Activated B cell treated with CpG ODN at 0.5 μM for 24 hours (primary cell): ENCODE results near the gene IFT172. TPM values are rescaled to one million over a fixed set of nuclear protein-coding genes. Genes with fewer than 3 reads are reported as not detected.

Source experiments
- ATAC-seq: fragments of 200-7000 bp; cut with Tn5 transposase; one replicate; pipeline ENCODE4 v1.10.0; 2021; ENCODE audit warnings: low read depth, mild to moderate bottlenecking, moderate library complexity
- CTCF ChIA-PET: fragments of 350-600 bp; sonication (Branson Sonifier 250); formaldehyde crosslinking; loops from one replicate; lab custom pipeline; 2021; ENCODE audit warnings: antibody characterized with exemption; lab: Charles Lee
- POLR2A ChIA-PET: fragments of 350-600 bp; sonication (Branson Sonifier 250); formaldehyde crosslinking; loops from one replicate; lab custom pipeline; 2021; ENCODE audit warnings: antibody characterized with exemption; lab: Charles Lee
- DNase-seq: peaks from one replicate; pipeline ENCODE4 v3.0.0; 2022
- H3K27ac Mint-ChIP-seq: one replicate; pipeline ENCODE4 v1.8.0; 2020; ENCODE audit warnings: mixed read lengths
- H3K27me3 Mint-ChIP-seq: one replicate; pipeline ENCODE4 v1.8.0; 2021; ENCODE audit warnings: mixed read lengths
- H3K36me3 Mint-ChIP-seq: one replicate; pipeline ENCODE4 v1.8.0; 2021; ENCODE audit warnings: low read depth, mixed read lengths
- H3K4me1 Mint-ChIP-seq: one replicate; pipeline ENCODE4 v1.8.0; 2021; ENCODE audit warnings: mixed read lengths
- H3K4me3 Mint-ChIP-seq: one replicate; pipeline ENCODE4 v1.8.0; 2020; ENCODE audit warnings: mild to moderate bottlenecking, mixed read lengths
- H3K9me3 Mint-ChIP-seq: one replicate; pipeline ENCODE4 v1.8.0; 2020; ENCODE audit warnings: mixed read lengths
- intact Hi-C: fragments of 100-400 bp; cut with micrococcal nuclease; formaldehyde crosslinking; loops from one replicate; pipeline ENCODE4 v1.15.1; 2024
- total RNA-seq: library from RNA; stranded (reverse); gene quantifications from 2 replicates; pipeline ENCODE4 v1.2.3, GENCODE V29; 2022
- TF ChIP-seq, protein P1 (sequence below): fragments of 200-600 bp; IDR thresholded peaks from one replicate; pipeline ENCODE4 v1.8.0; 2022; ENCODE audit warnings: antibody characterized with exemption, mild to moderate bottlenecking

The IFT172 gene
- total RNA-seq, 1 donor from 2014 or later: 14.4 TPM

GRCh38 chr2:27494284-27494943 is 4.9 kb upstream of the IFT172 start:
- ChIA-PET CTCF (no interaction called here), POLR2A (interaction anchor here (0.7 kb wide), 1 partner anchor 138 kb away, joined by 3 read pairs; the partner anchor contains the start of gene GTF3C2)
- no peak for DNase-seq
- no peaks in the 10 kb centered on the region for H3K36me3 Mint-ChIP-seq
- no peak overlapping the region for H3K27ac Mint-ChIP-seq
- intact Hi-C loops: no loop called here
- no peaks in the 10 kb centered on the region for H3K9me3 Mint-ChIP-seq
- TF ChIP-seq, protein P1, sequence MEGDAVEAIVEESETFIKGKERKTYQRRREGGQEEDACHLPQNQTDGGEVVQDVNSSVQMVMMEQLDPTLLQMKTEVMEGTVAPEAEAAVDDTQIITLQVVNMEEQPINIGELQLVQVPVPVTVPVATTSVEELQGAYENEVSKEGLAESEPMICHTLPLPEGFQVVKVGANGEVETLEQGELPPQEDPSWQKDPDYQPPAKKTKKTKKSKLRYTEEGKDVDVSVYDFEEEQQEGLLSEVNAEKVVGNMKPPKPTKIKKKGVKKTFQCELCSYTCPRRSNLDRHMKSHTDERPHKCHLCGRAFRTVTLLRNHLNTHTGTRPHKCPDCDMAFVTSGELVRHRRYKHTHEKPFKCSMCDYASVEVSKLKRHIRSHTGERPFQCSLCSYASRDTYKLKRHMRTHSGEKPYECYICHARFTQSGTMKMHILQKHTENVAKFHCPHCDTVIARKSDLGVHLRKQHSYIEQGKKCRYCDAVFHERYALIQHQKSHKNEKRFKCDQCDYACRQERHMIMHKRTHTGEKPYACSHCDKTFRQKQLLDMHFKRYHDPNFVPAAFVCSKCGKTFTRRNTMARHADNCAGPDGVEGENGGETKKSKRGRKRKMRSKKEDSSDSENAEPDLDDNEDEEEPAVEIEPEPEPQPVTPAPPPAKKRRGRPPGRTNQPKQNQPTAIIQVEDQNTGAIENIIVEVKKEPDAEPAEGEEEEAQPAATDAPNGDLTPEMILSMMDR: no peak
- no peak for ATAC-seq
- H3K4me3 Mint-ChIP-seq: peak overlapping the region; percentile 41
- peaks cover 55% of the 10 kb centered on the region for H3K27me3 Mint-ChIP-seq
- H3K4me1 Mint-ChIP-seq: peaks cover 23% of the 10 kb centered on the region

DNA sequence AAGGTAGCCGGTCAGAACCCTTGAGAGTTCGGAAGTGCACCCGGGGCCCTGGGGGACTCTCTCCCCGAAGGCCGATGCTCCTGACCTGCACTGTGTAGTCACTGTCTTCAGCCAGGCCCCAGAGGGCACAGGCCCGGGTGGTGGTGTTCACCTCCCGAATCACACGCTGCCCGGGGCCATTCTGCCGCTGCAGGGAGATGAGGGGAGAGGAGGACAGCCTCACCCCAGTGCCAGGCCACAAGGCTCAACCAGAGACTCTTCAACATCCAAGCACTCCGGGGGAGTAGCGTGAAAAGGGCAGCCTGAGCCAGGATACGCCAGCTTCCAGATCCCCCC is 4.4 kb upstream of the IFT172 start:
- POLR2A ChIA-PET: interaction anchor here (0.7 kb wide), 1 partner anchor 137 kb away, joined by 3 read pairs; the partner anchor contains the start of gene GTF3C2
- Mint-ChIP-seq H3K36me3 (no peaks in the 10 kb centered on the region), H3K4me3 (peak overlapping the region; percentile 41), H3K27ac (no peak overlapping the region), H3K4me1 (peaks cover 27% of the 10 kb centered on the region), H3K27me3 (peaks cover 52% of the 10 kb centered on the region), H3K9me3 (no peaks in the 10 kb centered on the region)
- DNase-seq (no peak), ATAC-seq (no peak)
- TF ChIP-seq, protein P1: no peak
- intact Hi-C loops: no loop called here
- CTCF ChIA-PET: no interaction called here

DNA sequence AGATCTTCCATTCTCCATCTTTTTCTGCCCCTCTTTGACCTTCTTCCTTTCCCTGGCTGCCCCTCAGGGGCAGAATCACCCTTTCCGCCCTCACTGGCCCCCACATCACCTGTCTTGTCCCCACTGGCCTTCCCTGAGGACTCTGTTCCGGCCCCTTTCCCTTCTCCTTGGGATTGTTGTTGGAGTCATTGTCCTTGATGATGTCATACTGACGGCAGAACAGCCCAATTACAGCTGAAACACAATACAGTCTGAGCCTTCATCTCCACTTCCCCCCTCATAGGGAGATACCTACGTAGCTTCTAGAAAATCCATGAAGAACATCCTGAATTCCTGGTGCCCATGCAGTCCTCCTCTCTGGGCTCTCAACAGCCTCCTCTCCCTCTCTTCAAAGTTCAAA is 3.0 kb upstream of the IFT172 start:
- H3K36me3 Mint-ChIP-seq: no peaks in the 10 kb centered on the region
- H3K9me3 Mint-ChIP-seq: no peaks in the 10 kb centered on the region
- ATAC-seq (no peak), DNase-seq (no peak)
- H3K27ac Mint-ChIP-seq: no peak overlapping the region
- H3K4me1 Mint-ChIP-seq: peaks cover 31% of the 10 kb centered on the region
- peaks cover 43% of the 10 kb centered on the region for H3K27me3 Mint-ChIP-seq
- CTCF ChIA-PET: no interaction called here
- TF ChIP-seq, protein P1: no peak
- POLR2A ChIA-PET: no interaction called here
- intact Hi-C loops: no loop called here
- H3K4me3 Mint-ChIP-seq: no peak overlapping the region

DNA sequence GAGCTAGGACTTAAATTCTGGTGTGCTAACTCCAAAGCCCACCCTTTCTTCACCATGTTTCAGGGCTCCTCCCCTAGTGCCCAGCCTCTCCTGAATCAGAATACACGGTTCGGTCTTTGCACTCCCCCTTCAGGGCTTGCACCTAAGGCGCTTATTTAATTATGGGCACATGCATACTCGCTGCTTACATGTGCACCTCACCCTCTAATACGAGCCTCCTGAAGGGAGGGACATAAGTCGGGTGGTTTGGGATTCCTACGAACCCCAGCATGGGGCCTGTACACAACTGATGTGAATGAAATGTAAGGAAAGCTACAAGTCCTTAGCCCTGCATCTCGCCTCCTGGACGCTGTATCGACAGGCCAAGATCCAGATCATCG is 435 bp downstream of the IFT172 start:
- CTCF ChIA-PET: interaction anchor here (0.7 kb wide), 1 partner anchor 408 kb away, joined by 3 read pairs; no protein-coding TSS in a partner anchor
- ATAC-seq (no peak), DNase-seq (no peak)
- intact Hi-C loops: loop anchor here (1.0 to 5.0 kb wide), 12 partner anchors 47 to 1262 kb away; partner anchors contain the start of genes AGBL5, ATRAID, BABAM2 and EIF2B4
- H3K9me3 Mint-ChIP-seq: no peaks in the 10 kb centered on the region
- peak overlapping the region; percentile 86 for H3K4me3 Mint-ChIP-seq
- peak overlapping the region; percentile 79 for H3K27ac Mint-ChIP-seq
- TF ChIP-seq, protein P1: no peak
- peaks cover 21% of the 10 kb centered on the region for H3K4me1 Mint-ChIP-seq
- peaks cover 15% of the 10 kb centered on the region for H3K27me3 Mint-ChIP-seq
- POLR2A ChIA-PET: no interaction called here
- peaks cover 4% of the 10 kb centered on the region for H3K36me3 Mint-ChIP-seq

DNA sequence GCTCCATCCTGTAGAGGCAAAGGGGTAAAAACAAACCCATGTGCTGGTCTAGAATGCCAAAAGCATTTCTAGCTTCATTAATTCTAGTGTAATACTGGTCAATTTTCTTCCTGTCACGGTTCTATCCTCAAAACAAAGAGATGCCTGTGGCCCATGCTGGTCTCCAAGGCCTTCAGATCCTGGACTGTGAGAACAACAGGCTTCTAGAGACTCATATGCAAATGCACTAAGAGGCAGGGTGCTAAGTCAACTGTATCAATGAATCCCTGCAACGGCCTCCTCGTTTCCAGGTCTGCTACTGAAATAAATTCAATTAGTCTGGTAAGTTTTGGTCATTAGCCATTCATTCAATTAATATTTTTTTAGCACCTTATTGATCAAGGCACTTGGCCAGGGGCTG is 4.0 kb downstream of the IFT172 start:
- H3K36me3 Mint-ChIP-seq: peaks cover 16% of the 10 kb centered on the region
- no peaks in the 10 kb centered on the region for H3K27me3 Mint-ChIP-seq
- ATAC-seq: no peak
- no peak for DNase-seq
- TF ChIP-seq, protein P1: no peak
- H3K27ac Mint-ChIP-seq: no peak overlapping the region
- no peak overlapping the region for H3K4me3 Mint-ChIP-seq
- ChIA-PET POLR2A (no interaction called here), CTCF (no interaction called here)
- peaks cover 24% of the 10 kb centered on the region for H3K4me1 Mint-ChIP-seq
- intact Hi-C loops: loop anchor here (5.0 kb wide), 3 partner anchors 43 to 453 kb away; partner anchors contain the start of genes ATRAID, KRTCAP3, SLC5A6 and TMEM214
- no peaks in the 10 kb centered on the region for H3K9me3 Mint-ChIP-seq
